ENCODE data around the gene RTN4RL1. TPM values are rescaled to one million over a fixed set of nuclear protein-coding genes. Genes with fewer than 3 reads are reported as not detected.

RTN4RL1 gene
- total RNA-seq, 2 donors from 2014 or later, result 18.2 to 19.6 TPM

- no peak overlapping the region for H3K4me3 ChIP-seq (ENCODE audit: low read length)
These were observed 47.3 kb downstream of the RTN4RL1 start for GRCh38 chr17:1977583-1978395.

GRCh38 chr17:1976683-1977064, 48.5 kb downstream of the RTN4RL1 start:
- Mint-ChIP-seq H3K36me3 (ENCODE audit: low read depth) (peaks cover 8% of the 10 kb centered on the region), H3K27ac (peak overlapping the region; percentile 93), H3K4me1 (peaks cover 25% of the 10 kb centered on the region), H3K27me3 (ENCODE audit: insufficient read depth) (peaks cover 6% of the 10 kb centered on the region), H3K4me3 (no peak overlapping the region), H3K9me3 (no peaks in the 10 kb centered on the region)
- no peaks in the 10 kb centered on the region for H3K27me3 ChIP-seq (ENCODE audit: control insufficient read depth, insufficient read depth, low read length, poor library complexity, severe bottlenecking)
- TF ChIP-seq CTCF (conservative IDR thresholded peaks at IDR 0.05), result no peak
- H3K9ac ChIP-seq (ENCODE audit: extremely low read depth, low read length, poor library complexity, severe bottlenecking), result peak overlapping the region; percentile 31
- no peaks in the 10 kb centered on the region for H3K36me3 ChIP-seq (ENCODE audit: control insufficient read depth, insufficient read depth, low read length)
- DNase-seq, result no peak
- peak overlapping the region; percentile 15 for H3K4me3 ChIP-seq (ENCODE audit: low read length)
- 93 to 95% methylated on average over 4 to 5 of the region's 5 CpGs for WGBS, 2 experiments (ENCODE audit: insufficient coverage in 1 of 2, insufficient read length in 1 of 2)
- no peaks in the 10 kb centered on the region for H3K9me3 ChIP-seq (ENCODE audit: control insufficient read depth, low read length)
- peaks cover 26% of the 10 kb centered on the region for H3K4me1 ChIP-seq (ENCODE audit: control insufficient read depth, insufficient read depth, low read length)
- no peak overlapping the region for H3K27ac ChIP-seq (ENCODE audit: low read depth, low read length)

More at GRCh38 chr17:1977583-1978395, 47.3 kb downstream of the RTN4RL1 start:
- H3K36me3 Mint-ChIP-seq (ENCODE audit: low read depth), result peaks cover 3% of the 10 kb centered on the region
- H3K36me3 ChIP-seq (ENCODE audit: control insufficient read depth, insufficient read depth, low read length), result no peaks in the 10 kb centered on the region
- DNase-seq, result peak; percentile 95
- H3K27ac Mint-ChIP-seq, result no peak overlapping the region
- no peaks in the 10 kb centered on the region for H3K27me3 ChIP-seq (ENCODE audit: control insufficient read depth, insufficient read depth, low read length, poor library complexity, severe bottlenecking)
- H3K9me3 ChIP-seq (ENCODE audit: control insufficient read depth, low read length), result no peaks in the 10 kb centered on the region
- H3K4me1 Mint-ChIP-seq, result peaks cover 21% of the 10 kb centered on the region
- H3K27ac ChIP-seq (ENCODE audit: low read depth, low read length), result no peak overlapping the region
- WGBS, 2 experiments (ENCODE audit: insufficient coverage in 1 of 2, insufficient read length in 1 of 2), result 72 to 73% methylated on average over 26 to 55 of the region's 55 CpGs
- H3K4me3 Mint-ChIP-seq, result no peak overlapping the region
- no peaks in the 10 kb centered on the region for H3K9me3 Mint-ChIP-seq
- TF ChIP-seq CTCF (conservative IDR thresholded peaks at IDR 0.05), result no peak
- peaks cover 26% of the 10 kb centered on the region for H3K4me1 ChIP-seq (ENCODE audit: control insufficient read depth, insufficient read depth, low read length)
- H3K27me3 Mint-ChIP-seq (ENCODE audit: insufficient read depth), result peaks cover 7% of the 10 kb centered on the region
- H3K9ac ChIP-seq (ENCODE audit: extremely low read depth, low read length, poor library complexity, severe bottlenecking), result no peak overlapping the region

GRCh38 chr17:1976000-1976682, 49.0 kb downstream of the RTN4RL1 start:
- peak overlapping the region; percentile 93 for H3K27ac Mint-ChIP-seq
- H3K36me3 ChIP-seq (ENCODE audit: control insufficient read depth, insufficient read depth, low read length), result no peaks in the 10 kb centered on the region
- H3K27ac ChIP-seq (ENCODE audit: low read depth, low read length), result peak overlapping the region; percentile 41
- no peaks in the 10 kb centered on the region for H3K9me3 ChIP-seq (ENCODE audit: control insufficient read depth, low read length)
- peak; percentile 76 for DNase-seq
- no peaks in the 10 kb centered on the region for H3K9me3 Mint-ChIP-seq
- no peak for TF ChIP-seq CTCF (conservative IDR thresholded peaks at IDR 0.05)
- peaks cover 26% of the 10 kb centered on the region for H3K4me1 ChIP-seq (ENCODE audit: control insufficient read depth, insufficient read depth, low read length)
- 60 to 61% methylated on average over 3 to 4 of the region's 4 CpGs for WGBS, 2 experiments (ENCODE audit: insufficient coverage in 1 of 2, insufficient read length in 1 of 2)
- peaks cover 9% of the 10 kb centered on the region for H3K27me3 Mint-ChIP-seq (ENCODE audit: insufficient read depth)
- peak overlapping the region; percentile 29 for H3K4me3 Mint-ChIP-seq
- peaks cover 25% of the 10 kb centered on the region for H3K4me1 Mint-ChIP-seq
- peaks cover 10% of the 10 kb centered on the region for H3K36me3 Mint-ChIP-seq (ENCODE audit: low read depth)
- H3K4me3 ChIP-seq (ENCODE audit: low read length), result peak overlapping the region; percentile 48
- H3K27me3 ChIP-seq (ENCODE audit: control insufficient read depth, insufficient read depth, low read length, poor library complexity, severe bottlenecking), result no peaks in the 10 kb centered on the region
- H3K9ac ChIP-seq (ENCODE audit: extremely low read depth, low read length, poor library complexity, severe bottlenecking), result peak overlapping the region; percentile 31

Measured in endodermal cell (in vitro differentiated cells).